ENCODE results near the gene DYNLL2. TPM values are rescaled to one million over a fixed set of nuclear protein-coding genes. Genes with fewer than 3 reads are reported as not detected.

DYNLL2 gene
- total RNA-seq, 1 donor: 9.8 TPM

- peaks cover 12% of the 10 kb centered on the region for H3K27me3 ChIP-seq (ENCODE audit: insufficient read depth, low read length)
- H3K79me2 ChIP-seq (ENCODE audit: insufficient read depth, low read length): peaks cover 34% of the 10 kb centered on the region
- H3K4me3 ChIP-seq (ENCODE audit: insufficient read depth, low read length): no peak overlapping the region
- H3K27ac ChIP-seq (ENCODE audit: low read depth, low read length): no peak overlapping the region
- DNase-seq (ENCODE audit: insufficient read length, low spot score, missing footprints): no peak
- peaks cover 9% of the 10 kb centered on the region for H3K36me3 ChIP-seq (ENCODE audit: insufficient read depth, low read length)
- TF ChIP-seq CTCF (IDR thresholded peaks at IDR 0.05; ENCODE audit: extremely low read depth, low read depth, low read length): no peak
- peaks cover 18% of the 10 kb centered on the region for H3K4me1 ChIP-seq (ENCODE audit: insufficient read depth, low read length)
- H3K4me2 ChIP-seq (ENCODE audit: insufficient read depth, low read length): no peak overlapping the region
- H4K20me1 ChIP-seq (ENCODE audit: insufficient read depth, low read length): peaks cover 29% of the 10 kb centered on the region
- H2AFZ ChIP-seq (ENCODE audit: low read length): no peak overlapping the region
- no peaks in the 10 kb centered on the region for H3K9me3 ChIP-seq (ENCODE audit: low read depth, low read length)
These were observed 1.4 kb upstream of the DYNLL2 start for GRCh38 chr17:58081646-58082340.

DNA sequence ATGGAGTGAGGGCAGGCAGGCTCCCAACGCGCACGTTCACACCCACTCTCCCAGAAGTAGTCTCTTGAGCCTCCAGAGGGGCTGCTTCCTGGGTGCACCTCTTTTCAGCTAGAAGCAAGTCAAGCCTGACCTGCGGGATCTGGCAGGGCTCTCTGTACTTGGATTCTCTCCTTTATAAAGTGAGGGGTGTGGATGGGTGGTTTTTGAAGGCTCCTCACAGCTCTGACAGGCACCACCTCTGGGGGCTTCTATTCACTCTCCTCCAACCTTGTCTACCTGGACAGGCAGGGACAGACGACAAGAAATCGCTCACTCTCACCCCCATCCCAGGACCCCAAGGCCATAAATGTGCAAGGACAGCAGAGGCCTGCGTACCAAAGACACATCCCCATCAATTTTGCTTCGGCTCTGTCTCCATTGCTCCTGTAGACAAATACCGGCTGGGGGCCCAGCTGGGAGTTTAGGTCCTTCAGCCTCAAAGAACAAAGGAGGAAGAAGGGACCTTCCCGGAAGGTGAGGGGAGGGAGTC is 814 bp upstream of the DYNLL2 start:
- TF ChIP-seq CTCF (IDR thresholded peaks at IDR 0.05; ENCODE audit: extremely low read depth, low read depth, low read length): no peak
- peaks cover 12% of the 10 kb centered on the region for H3K27me3 ChIP-seq (ENCODE audit: insufficient read depth, low read length)
- DNase-seq (ENCODE audit: insufficient read length, low spot score, missing footprints): no peak
- H3K27ac ChIP-seq (ENCODE audit: low read depth, low read length): no peak overlapping the region
- peak overlapping the region; percentile 59 for H3K4me3 ChIP-seq (ENCODE audit: insufficient read depth, low read length)
- H3K36me3 ChIP-seq (ENCODE audit: insufficient read depth, low read length): peaks cover 15% of the 10 kb centered on the region
- H3K79me2 ChIP-seq (ENCODE audit: insufficient read depth, low read length): peaks cover 41% of the 10 kb centered on the region
- peaks cover 18% of the 10 kb centered on the region for H3K4me1 ChIP-seq (ENCODE audit: insufficient read depth, low read length)
- H3K9me3 ChIP-seq (ENCODE audit: low read depth, low read length): no peaks in the 10 kb centered on the region
- H2AFZ ChIP-seq (ENCODE audit: low read length): peak overlapping the region; percentile 96
- peak overlapping the region; percentile 82 for H3K4me2 ChIP-seq (ENCODE audit: insufficient read depth, low read length)
- H4K20me1 ChIP-seq (ENCODE audit: insufficient read depth, low read length): peaks cover 34% of the 10 kb centered on the region

GRCh38 chr17:58083491-58084316 is 485 bp downstream of the DYNLL2 start:
- Histone ChIP-seq H3K27ac (ENCODE audit: low read depth, low read length) (peak overlapping the region; percentile 66), H3K4me3 (ENCODE audit: insufficient read depth, low read length) (peak overlapping the region; percentile 90), H3K36me3 (ENCODE audit: insufficient read depth, low read length) (peaks cover 26% of the 10 kb centered on the region), H3K79me2 (ENCODE audit: insufficient read depth, low read length) (peaks cover 54% of the 10 kb centered on the region), H3K4me1 (ENCODE audit: insufficient read depth, low read length) (peaks cover 18% of the 10 kb centered on the region), H4K20me1 (ENCODE audit: insufficient read depth, low read length) (peaks cover 45% of the 10 kb centered on the region), H3K9me3 (ENCODE audit: low read depth, low read length) (no peaks in the 10 kb centered on the region), H3K27me3 (ENCODE audit: insufficient read depth, low read length) (peaks cover 9% of the 10 kb centered on the region), H2AFZ (ENCODE audit: low read length) (no peak overlapping the region), H3K4me2 (ENCODE audit: insufficient read depth, low read length) (peak overlapping the region; percentile 98)
- no peak for TF ChIP-seq CTCF (IDR thresholded peaks at IDR 0.05; ENCODE audit: extremely low read depth, low read depth, low read length)
- DNase-seq (ENCODE audit: insufficient read length, low spot score, missing footprints): peak; percentile 97
